Subcutaneous adipose tissue (tissue), 4 donors: Measurements from ENCODE around the gene DGUOK. TPM values are rescaled to one million over a fixed set of nuclear protein-coding genes. Genes with fewer than 3 reads are reported as not detected.

Experiments used
- total RNA-seq, 4 donors: library from RNA; depleted of rRNA; stranded (reverse); fragments of >200 nt; gene quantifications; one replicate each; pipeline ENCODE4 v1.1.0, GENCODE V29; 2016
- TF ChIP-seq, protein P1 (sequence below): fragments of 450-650 bp; IDR thresholded peaks from one replicate; pipeline ENCODE4 v1.5.1; 2016; ENCODE audit warnings: low read depth, mild to moderate bottlenecking, control low read depth, antibody characterized with exemption, moderate library complexity

Gene DGUOK
- total RNA-seq, 4 donors from 2014 or later: 34.8 to 54.0 (median 45.8) TPM

GRCh38 chr2:73984922-73985307, 58.2 kb downstream of the DGUOK start:
- TF ChIP-seq, protein P1, sequence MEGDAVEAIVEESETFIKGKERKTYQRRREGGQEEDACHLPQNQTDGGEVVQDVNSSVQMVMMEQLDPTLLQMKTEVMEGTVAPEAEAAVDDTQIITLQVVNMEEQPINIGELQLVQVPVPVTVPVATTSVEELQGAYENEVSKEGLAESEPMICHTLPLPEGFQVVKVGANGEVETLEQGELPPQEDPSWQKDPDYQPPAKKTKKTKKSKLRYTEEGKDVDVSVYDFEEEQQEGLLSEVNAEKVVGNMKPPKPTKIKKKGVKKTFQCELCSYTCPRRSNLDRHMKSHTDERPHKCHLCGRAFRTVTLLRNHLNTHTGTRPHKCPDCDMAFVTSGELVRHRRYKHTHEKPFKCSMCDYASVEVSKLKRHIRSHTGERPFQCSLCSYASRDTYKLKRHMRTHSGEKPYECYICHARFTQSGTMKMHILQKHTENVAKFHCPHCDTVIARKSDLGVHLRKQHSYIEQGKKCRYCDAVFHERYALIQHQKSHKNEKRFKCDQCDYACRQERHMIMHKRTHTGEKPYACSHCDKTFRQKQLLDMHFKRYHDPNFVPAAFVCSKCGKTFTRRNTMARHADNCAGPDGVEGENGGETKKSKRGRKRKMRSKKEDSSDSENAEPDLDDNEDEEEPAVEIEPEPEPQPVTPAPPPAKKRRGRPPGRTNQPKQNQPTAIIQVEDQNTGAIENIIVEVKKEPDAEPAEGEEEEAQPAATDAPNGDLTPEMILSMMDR: no peak

DNA sequence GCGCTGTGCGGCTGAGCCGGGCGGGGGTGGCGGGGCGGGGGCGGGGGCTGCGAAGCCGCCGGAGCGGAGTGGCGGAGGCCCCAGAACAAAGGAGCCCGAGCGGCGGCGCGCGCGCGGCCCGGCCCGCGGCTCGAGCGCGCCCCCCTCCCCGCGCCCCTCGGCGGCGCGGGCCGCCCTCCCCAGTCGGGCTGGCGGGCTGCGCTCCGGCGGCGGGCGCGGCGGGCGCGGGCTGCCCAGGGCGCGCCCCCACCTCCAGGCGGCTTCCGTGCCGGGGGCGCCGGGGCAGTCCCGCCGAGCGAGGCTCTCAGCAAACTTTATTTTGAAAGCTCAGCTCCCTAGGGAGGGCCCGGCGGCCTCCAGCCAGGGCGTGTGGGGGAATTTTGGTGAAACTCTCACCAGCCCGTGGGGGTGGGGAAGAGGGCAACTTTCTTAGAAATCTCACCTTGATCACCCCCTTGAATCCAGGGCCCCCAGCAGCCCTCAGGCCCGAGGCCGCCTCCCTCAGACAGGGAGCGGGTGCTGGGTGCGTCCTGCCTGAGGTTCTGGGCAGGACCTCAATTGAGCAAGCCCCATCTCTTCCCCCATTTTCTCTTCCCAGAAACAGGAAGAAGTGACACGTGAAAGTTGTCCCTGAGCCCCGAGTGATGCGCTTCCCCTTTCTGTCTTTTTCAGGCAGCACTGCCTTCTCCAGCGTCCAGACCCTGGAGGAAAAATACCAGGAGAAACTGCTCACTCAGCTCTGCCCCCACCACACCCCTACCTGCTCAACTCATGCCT, 58.8 kb downstream of the DGUOK start:
- TF ChIP-seq, protein P1: no peak

- TF ChIP-seq, protein P1: no peak
Observed at GRCh38 chr2:73986085-73986681, 59.5 kb downstream of the DGUOK start.

- TF ChIP-seq, protein P1: no peak
Observed at GRCh38 chr2:73987109-73987947, 60.6 kb downstream of the DGUOK start.

DNA sequence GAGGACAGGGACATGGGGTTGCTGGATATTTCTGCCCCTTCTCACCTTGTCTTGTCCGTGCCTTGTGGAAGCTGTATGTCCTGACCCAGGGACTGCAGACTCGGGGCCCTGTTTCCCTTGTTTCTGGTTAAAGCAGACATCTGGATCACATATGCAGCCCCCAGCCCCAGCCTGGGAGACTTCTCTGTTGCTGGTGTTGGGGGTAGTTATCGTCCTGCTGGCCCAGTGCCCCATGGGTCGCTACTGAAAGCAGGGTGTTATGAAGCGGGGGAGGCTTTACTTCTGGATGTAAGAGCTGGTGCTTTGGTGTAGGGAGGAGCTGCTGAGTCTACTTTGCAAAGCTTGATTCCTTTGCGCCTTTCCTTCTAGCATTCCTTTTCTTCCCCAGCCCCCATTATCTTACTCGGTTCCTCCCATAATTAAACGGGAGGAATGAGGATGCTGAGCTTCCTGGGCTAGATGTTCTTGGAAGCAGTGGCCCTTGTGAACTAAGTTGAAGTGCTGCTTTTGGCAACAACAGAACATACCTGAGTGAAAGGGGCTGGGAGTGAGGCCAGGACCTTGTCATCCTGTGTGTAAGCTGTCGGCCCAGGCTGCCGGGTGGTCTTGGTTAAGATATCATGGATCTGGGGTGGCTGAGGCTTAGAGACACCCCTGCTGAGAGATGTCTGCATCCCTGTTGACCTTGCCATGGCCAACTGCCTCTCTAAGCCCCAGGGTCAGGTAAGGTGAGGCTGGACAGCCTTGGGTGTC, 61.4 kb downstream of the DGUOK start:
- TF ChIP-seq, protein P1: no peak

DNA sequence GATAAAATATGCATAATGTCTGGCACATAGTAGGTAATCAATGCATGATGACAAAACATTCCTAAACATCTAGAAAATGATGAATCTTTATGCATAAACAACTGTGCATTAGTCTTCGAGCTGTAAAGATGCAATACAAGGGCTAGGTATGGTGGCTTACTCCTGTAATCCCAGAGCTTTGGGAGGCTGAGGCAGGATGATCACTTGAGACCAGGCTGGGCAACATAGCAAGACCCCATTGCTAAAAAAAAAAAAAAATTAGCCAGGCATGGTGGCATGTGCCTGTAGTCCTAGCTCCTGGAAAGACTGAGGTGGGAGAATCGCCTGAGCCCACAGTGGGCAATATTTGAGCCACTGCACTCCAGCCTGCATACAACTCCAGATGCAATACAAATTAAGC, 63.3 kb downstream of the DGUOK start:
- TF ChIP-seq, protein P1: no peak
